GM23338 (cell line): Measurements from ENCODE around the gene NKRF. TPM values are rescaled to one million over a fixed set of nuclear protein-coding genes. Genes with fewer than 3 reads are reported as not detected.

Experiments
- ATAC-seq: fragments of 200-7000 bp; cut with Tn5 transposase; 3 replicates; pipeline ENCODE4 v1.9.1; 2020
- DNase-seq: peaks from one replicate; pipeline ENCODE4 v3.0.0-alpha.2; 2015; ENCODE audit warnings: low spot score
- H2AFZ ChIP-seq: fragments of 200-600 bp; sonication (generic); 2 replicates; pipeline ENCODE4 v1.8.0; 2016; ENCODE audit warnings: antibody characterized with exemption, mild to moderate bottlenecking, moderate library complexity
- H3F3A ChIP-seq: fragments of 200-600 bp; sonication (generic); replicated peaks from 2 replicates; pipeline ENCODE4 v1.8.0; 2017; ENCODE audit warnings: antibody characterized with exemption, mixed run types, low read depth
- H3K27ac ChIP-seq: fragments of 200-600 bp; sonication (generic); 2 replicates; pipeline ENCODE4 v1.6.1; 2016; ENCODE audit warnings: low read depth
- H3K27me3 ChIP-seq: fragments of 200-600 bp; sonication (generic); 2 replicates; pipeline ENCODE4 v1.8.0; 2016; ENCODE audit warnings: mild to moderate bottlenecking, mixed run types, moderate library complexity; ENCODE audit not compliant: insufficient read depth
- H3K36me3 ChIP-seq: fragments of 200-600 bp; sonication (generic); 2 replicates; pipeline ENCODE4 v1.8.0; 2016; ENCODE audit warnings: mild to moderate bottlenecking; ENCODE audit not compliant: insufficient read depth
- H3K4me1 ChIP-seq: fragments of 200-600 bp; sonication (generic); 2 replicates; pipeline ENCODE4 v1.8.0; 2016; ENCODE audit warnings: mild to moderate bottlenecking, moderate library complexity; ENCODE audit not compliant: insufficient read depth
- H3K4me2 ChIP-seq: fragments of 200-600 bp; sonication (generic); 2 replicates; pipeline ENCODE4 v1.7.1; 2017; ENCODE audit warnings: mixed run types
- H3K4me3 ChIP-seq: fragments of 200-600 bp; sonication (generic); 2 replicates; pipeline ENCODE4 v1.6.1; 2016; ENCODE audit warnings: mixed run types
- H3K79me2 ChIP-seq: fragments of 200-600 bp; sonication (generic); replicated peaks from 2 replicates; pipeline ENCODE4 v1.8.0; 2017; ENCODE audit warnings: mild to moderate bottlenecking; ENCODE audit not compliant: insufficient read depth
- H3K9me2 ChIP-seq: fragments of 200-600 bp; sonication (generic); 2 replicates; pipeline ENCODE4 v1.8.0; 2017; ENCODE audit not compliant: insufficient read depth
- H4K20me1 ChIP-seq: fragments of 200-600 bp; sonication (generic); replicated peaks from 2 replicates; pipeline ENCODE4 v1.8.0; 2017; ENCODE audit warnings: mild to moderate bottlenecking; ENCODE audit not compliant: insufficient read depth
- H3K27ac Mint-ChIP-seq: 2 replicates; pipeline ENCODE4 v1.8.0; 2020; ENCODE audit warnings: inconsistent platforms, mild to moderate bottlenecking, moderate library complexity, mixed read lengths
- H3K27me3 Mint-ChIP-seq: 3 replicates; pipeline ENCODE4 v1.8.0; 2022; ENCODE audit warnings: low read depth, mild to moderate bottlenecking, moderate library complexity, mixed read lengths, inconsistent platforms; ENCODE audit not compliant: insufficient read depth, poor library complexity
- H3K36me3 Mint-ChIP-seq: 3 replicates; pipeline ENCODE4 v1.8.0; 2021; ENCODE audit warnings: low read depth, mild to moderate bottlenecking, inconsistent platforms, moderate library complexity, mixed read lengths
- H3K4me1 Mint-ChIP-seq: 3 replicates; pipeline ENCODE4 v1.8.0; 2020; ENCODE audit warnings: mild to moderate bottlenecking, inconsistent platforms, mixed read lengths
- H3K4me3 Mint-ChIP-seq: 3 replicates; pipeline ENCODE4 v1.8.0; 2021; ENCODE audit warnings: moderate library complexity, mild to moderate bottlenecking, inconsistent platforms, mixed read lengths
- H3K9me3 Mint-ChIP-seq: 3 replicates; pipeline ENCODE4 v1.8.0; 2020; ENCODE audit warnings: moderate library complexity, mild to moderate bottlenecking, inconsistent platforms, mixed read lengths
- CREB1 ChIP-seq: fragments of 250-450 bp; sonication (Bioruptor Pico); IDR thresholded peaks from 2 replicates; pipeline ENCODE4 v1.5.0; 2020; ENCODE audit warnings: low read depth, mild to moderate bottlenecking, moderate library complexity
- EZH2 ChIP-seq: fragments of 200-600 bp; sonication (generic); IDR thresholded peaks from one replicate; pipeline ENCODE4 v1.8.0; 2017; ENCODE audit warnings: antibody characterized with exemption, mild to moderate bottlenecking, low read depth; ENCODE audit not compliant: unreplicated experiment
- EZH2phosphoT487 ChIP-seq: fragments of 200-600 bp; sonication (generic); IDR thresholded peaks from one replicate; pipeline ENCODE4 v1.8.1; 2018; ENCODE audit warnings: antibody characterized with exemption; ENCODE audit not compliant: unreplicated experiment
- JUNB ChIP-seq: IDR thresholded peaks from one replicate; pipeline ENCODE4 v1.6.1; 2016; ENCODE audit warnings: antibody characterized with exemption; ENCODE audit not compliant: unreplicated experiment
- NANOG ChIP-seq: IDR thresholded peaks from 2 replicates; pipeline ENCODE4 v1.6.1; 2016; ENCODE audit warnings: antibody characterized with exemption, borderline replicate concordance
- POLR2AphosphoS5 ChIP-seq: IDR thresholded peaks from 2 replicates; pipeline ENCODE4 v1.6.1; 2016; ENCODE audit warnings: antibody characterized with exemption, low read depth
- STAT1 ChIP-seq: IDR thresholded peaks from one replicate; pipeline ENCODE4 v1.6.1; 2016; ENCODE audit warnings: antibody characterized with exemption; ENCODE audit not compliant: unreplicated experiment
- ZNF114 ChIP-seq: fragments of 250-450 bp; sonication (Bioruptor Pico); IDR thresholded peaks from 2 replicates; pipeline ENCODE4 v1.5.0; 2020; ENCODE audit warnings: mild to moderate bottlenecking, moderate library complexity
- ZNF331 ChIP-seq: fragments of 250-450 bp; sonication (Bioruptor Pico); IDR thresholded peaks from 2 replicates; pipeline ENCODE4 v1.5.0; 2020; ENCODE audit warnings: low read depth, mild to moderate bottlenecking, moderate library complexity
- polyA plus RNA-seq: library from polyadenylated mRNA; unstranded; fragments of >200 nt; fragmentation: Nextera tagmentation; extraction: Ambion mirVana; gene quantifications from 2 replicates; pipeline ENCODE4 v1.2.1, GENCODE V29; 2016
- total RNA-seq: library from RNA; depleted of rRNA; stranded (reverse); fragments of >200 nt; shearing (Covaris generic); gene quantifications from 2 replicates; pipeline ENCODE4 v1.2.3, GENCODE V29; 2014
- TF ChIP-seq, protein P1 (sequence below): IDR thresholded peaks from 2 replicates; pipeline ENCODE4 v1.6.1; 2016; ENCODE audit warnings: antibody characterized with exemption
- TF ChIP-seq, protein P2 (sequence below): fragments of 250-450 bp; sonication (Bioruptor Pico); IDR thresholded peaks from 2 replicates; pipeline ENCODE4 v1.5.0; 2020; ENCODE audit warnings: mild to moderate bottlenecking, moderate library complexity
- TF ChIP-seq, protein P3 (sequence below): IDR thresholded peaks from one replicate; pipeline ENCODE4 v1.6.1; 2018; ENCODE audit warnings: antibody characterized with exemption; ENCODE audit not compliant: unreplicated experiment
- TF ChIP-seq, protein P4 (sequence below), 2 experiments: fragments of 200-600 bp in 1 of 2; sonication (generic) in 1 of 2; conservative IDR thresholded peaks; 2 replicates each; pipeline versions ENCODE4 v1.5.1 to v1.6.1; 2016 to 2017; ENCODE audit warnings: antibody characterized with exemption in 2 of 2, low read depth in 2 of 2, mild to moderate bottlenecking in 2 of 2, moderate library complexity in 1 of 2

Gene NKRF
- total and polyA plus RNA-seq, 2 experiments from 2014 or later = 6.8 to 11.6 TPM

DNA sequence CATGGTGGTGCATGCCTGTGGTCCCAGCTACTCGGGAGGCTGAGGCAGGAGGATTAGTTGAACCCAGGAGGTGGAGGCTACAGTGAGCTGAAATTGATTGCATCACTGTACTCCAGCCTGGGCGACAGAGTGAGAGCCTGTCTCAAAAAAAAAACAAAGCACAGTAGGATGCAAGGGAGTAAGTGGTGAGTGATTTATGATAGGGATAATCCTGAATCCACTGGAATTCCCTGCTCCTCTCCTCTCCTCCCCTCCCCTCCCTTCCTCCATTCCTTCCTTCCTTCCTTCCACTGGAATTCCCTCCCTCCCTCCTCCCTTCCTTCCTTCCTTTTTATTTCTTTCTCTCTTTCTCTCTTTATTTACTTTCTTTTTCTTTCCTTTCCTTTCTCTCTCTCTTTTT lies 40.9 kb upstream of the NKRF start:
- H3K79me2 ChIP-seq = no peaks in the 10 kb centered on the region
- H3F3A ChIP-seq = no peaks in the 10 kb centered on the region
- no peaks in the 10 kb centered on the region for H4K20me1 ChIP-seq
- H3K27me3 Mint-ChIP-seq = peaks cover 4% of the 10 kb centered on the region
- H3K9me2 ChIP-seq = no peaks in the 10 kb centered on the region
- no peaks in the 10 kb centered on the region for H3K4me1 Mint-ChIP-seq
- H3K36me3 Mint-ChIP-seq = peaks cover 11% of the 10 kb centered on the region; the same call in 2 of the 3 replicates
- DNase-seq (no peak), ATAC-seq (no peak)
- H3K36me3 ChIP-seq = no peaks in the 10 kb centered on the region
- H3K4me2 ChIP-seq = no peak overlapping the region
- H3K27ac Mint-ChIP-seq = no peak overlapping the region
- H3K9me3 Mint-ChIP-seq = no peaks in the 10 kb centered on the region
- H2AFZ ChIP-seq = no peak overlapping the region
- no peaks in the 10 kb centered on the region for H3K4me1 ChIP-seq
- no peak overlapping the region for H3K4me3 Mint-ChIP-seq
- no peaks in the 10 kb centered on the region for H3K27me3 ChIP-seq
- TF ChIP-seq, protein P1, sequence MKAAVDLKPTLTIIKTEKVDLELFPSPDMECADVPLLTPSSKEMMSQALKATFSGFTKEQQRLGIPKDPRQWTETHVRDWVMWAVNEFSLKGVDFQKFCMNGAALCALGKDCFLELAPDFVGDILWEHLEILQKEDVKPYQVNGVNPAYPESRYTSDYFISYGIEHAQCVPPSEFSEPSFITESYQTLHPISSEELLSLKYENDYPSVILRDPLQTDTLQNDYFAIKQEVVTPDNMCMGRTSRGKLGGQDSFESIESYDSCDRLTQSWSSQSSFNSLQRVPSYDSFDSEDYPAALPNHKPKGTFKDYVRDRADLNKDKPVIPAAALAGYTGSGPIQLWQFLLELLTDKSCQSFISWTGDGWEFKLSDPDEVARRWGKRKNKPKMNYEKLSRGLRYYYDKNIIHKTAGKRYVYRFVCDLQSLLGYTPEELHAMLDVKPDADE = no peak
- TF ChIP-seq JUNB = no peak
- no peak for TF ChIP-seq EZH2phosphoT487
- TF ChIP-seq CREB1 (CRISPR knock-in tag) = no peak
- TF ChIP-seq POLR2AphosphoS5 = no peak
- TF ChIP-seq, protein P2, sequence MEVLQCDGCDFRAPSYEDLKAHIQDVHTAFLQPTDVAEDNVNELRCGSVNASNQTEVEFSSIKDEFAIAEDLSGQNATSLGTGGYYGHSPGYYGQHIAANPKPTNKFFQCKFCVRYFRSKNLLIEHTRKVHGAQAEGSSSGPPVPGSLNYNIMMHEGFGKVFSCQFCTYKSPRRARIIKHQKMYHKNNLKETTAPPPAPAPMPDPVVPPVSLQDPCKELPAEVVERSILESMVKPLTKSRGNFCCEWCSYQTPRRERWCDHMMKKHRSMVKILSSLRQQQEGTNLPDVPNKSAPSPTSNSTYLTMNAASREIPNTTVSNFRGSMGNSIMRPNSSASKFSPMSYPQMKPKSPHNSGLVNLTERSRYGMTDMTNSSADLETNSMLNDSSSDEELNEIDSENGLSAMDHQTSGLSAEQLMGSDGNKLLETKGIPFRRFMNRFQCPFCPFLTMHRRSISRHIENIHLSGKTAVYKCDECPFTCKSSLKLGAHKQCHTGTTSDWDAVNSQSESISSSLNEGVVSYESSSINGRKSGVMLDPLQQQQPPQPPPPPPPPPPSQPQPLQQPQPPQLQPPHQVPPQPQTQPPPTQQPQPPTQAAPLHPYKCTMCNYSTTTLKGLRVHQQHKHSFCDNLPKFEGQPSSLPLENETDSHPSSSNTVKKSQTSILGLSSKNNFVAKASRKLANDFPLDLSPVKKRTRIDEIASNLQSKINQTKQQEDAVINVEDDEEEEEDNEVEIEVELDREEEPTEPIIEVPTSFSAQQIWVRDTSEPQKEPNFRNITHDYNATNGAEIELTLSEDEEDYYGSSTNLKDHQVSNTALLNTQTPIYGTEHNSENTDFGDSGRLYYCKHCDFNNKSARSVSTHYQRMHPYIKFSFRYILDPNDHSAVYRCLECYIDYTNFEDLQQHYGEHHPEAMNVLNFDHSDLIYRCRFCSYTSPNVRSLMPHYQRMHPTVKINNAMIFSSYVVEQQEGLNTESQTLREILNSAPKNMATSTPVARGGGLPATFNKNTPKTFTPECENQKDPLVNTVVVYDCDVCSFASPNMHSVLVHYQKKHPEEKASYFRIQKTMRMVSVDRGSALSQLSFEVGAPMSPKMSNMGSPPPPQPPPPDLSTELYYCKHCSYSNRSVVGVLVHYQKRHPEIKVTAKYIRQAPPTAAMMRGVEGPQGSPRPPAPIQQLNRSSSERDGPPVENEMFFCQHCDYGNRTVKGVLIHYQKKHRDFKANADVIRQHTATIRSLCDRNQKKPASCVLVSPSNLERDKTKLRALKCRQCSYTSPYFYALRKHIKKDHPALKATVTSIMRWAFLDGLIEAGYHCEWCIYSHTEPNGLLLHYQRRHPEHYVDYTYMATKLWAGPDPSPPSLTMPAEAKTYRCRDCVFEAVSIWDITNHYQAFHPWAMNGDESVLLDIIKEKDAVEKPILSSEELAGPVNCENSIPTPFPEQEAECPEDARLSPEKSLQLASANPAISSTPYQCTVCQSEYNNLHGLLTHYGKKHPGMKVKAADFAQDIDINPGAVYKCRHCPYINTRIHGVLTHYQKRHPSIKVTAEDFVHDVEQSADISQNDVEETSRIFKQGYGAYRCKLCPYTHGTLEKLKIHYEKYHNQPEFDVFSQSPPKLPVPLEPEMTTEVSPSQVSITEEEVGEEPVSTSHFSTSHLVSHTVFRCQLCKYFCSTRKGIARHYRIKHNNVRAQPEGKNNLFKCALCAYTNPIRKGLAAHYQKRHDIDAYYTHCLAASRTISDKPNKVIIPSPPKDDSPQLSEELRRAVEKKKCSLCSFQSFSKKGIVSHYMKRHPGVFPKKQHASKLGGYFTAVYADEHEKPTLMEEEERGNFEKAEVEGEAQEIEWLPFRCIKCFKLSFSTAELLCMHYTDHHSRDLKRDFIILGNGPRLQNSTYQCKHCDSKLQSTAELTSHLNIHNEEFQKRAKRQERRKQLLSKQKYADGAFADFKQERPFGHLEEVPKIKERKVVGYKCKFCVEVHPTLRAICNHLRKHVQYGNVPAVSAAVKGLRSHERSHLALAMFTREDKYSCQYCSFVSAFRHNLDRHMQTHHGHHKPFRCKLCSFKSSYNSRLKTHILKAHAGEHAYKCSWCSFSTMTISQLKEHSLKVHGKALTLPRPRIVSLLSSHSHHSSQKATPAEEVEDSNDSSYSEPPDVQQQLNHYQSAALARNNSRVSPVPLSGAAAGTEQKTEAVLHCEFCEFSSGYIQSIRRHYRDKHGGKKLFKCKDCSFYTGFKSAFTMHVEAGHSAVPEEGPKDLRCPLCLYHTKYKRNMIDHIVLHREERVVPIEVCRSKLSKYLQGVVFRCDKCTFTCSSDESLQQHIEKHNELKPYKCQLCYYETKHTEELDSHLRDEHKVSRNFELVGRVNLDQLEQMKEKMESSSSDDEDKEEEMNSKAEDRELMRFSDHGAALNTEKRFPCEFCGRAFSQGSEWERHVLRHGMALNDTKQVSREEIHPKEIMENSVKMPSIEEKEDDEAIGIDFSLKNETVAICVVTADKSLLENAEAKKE = no peak
- TF ChIP-seq ZNF331 (CRISPR knock-in tag) = no peak
- TF ChIP-seq, protein P3, sequence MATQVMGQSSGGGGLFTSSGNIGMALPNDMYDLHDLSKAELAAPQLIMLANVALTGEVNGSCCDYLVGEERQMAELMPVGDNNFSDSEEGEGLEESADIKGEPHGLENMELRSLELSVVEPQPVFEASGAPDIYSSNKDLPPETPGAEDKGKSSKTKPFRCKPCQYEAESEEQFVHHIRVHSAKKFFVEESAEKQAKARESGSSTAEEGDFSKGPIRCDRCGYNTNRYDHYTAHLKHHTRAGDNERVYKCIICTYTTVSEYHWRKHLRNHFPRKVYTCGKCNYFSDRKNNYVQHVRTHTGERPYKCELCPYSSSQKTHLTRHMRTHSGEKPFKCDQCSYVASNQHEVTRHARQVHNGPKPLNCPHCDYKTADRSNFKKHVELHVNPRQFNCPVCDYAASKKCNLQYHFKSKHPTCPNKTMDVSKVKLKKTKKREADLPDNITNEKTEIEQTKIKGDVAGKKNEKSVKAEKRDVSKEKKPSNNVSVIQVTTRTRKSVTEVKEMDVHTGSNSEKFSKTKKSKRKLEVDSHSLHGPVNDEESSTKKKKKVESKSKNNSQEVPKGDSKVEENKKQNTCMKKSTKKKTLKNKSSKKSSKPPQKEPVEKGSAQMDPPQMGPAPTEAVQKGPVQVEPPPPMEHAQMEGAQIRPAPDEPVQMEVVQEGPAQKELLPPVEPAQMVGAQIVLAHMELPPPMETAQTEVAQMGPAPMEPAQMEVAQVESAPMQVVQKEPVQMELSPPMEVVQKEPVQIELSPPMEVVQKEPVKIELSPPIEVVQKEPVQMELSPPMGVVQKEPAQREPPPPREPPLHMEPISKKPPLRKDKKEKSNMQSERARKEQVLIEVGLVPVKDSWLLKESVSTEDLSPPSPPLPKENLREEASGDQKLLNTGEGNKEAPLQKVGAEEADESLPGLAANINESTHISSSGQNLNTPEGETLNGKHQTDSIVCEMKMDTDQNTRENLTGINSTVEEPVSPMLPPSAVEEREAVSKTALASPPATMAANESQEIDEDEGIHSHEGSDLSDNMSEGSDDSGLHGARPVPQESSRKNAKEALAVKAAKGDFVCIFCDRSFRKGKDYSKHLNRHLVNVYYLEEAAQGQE = no peak
- no peak for TF ChIP-seq ZNF114 (CRISPR knock-in tag)
- no peak for TF ChIP-seq STAT1
- TF ChIP-seq EZH2 = no peak
- TF ChIP-seq, protein P4, sequence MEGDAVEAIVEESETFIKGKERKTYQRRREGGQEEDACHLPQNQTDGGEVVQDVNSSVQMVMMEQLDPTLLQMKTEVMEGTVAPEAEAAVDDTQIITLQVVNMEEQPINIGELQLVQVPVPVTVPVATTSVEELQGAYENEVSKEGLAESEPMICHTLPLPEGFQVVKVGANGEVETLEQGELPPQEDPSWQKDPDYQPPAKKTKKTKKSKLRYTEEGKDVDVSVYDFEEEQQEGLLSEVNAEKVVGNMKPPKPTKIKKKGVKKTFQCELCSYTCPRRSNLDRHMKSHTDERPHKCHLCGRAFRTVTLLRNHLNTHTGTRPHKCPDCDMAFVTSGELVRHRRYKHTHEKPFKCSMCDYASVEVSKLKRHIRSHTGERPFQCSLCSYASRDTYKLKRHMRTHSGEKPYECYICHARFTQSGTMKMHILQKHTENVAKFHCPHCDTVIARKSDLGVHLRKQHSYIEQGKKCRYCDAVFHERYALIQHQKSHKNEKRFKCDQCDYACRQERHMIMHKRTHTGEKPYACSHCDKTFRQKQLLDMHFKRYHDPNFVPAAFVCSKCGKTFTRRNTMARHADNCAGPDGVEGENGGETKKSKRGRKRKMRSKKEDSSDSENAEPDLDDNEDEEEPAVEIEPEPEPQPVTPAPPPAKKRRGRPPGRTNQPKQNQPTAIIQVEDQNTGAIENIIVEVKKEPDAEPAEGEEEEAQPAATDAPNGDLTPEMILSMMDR (conservative IDR thresholded peaks at IDR 0.05; ENCODE audit: low read depth in 2 of 2) = no peak
- no peak for TF ChIP-seq NANOG
- H3K4me3 ChIP-seq = no peak overlapping the region
- no peak overlapping the region for H3K27ac ChIP-seq
